GM12878 (cell line): Measurements from ENCODE around the gene TRIM63. TPM values are rescaled to one million over a fixed set of nuclear protein-coding genes. Genes with fewer than 3 reads are reported as not detected.

ENCODE experiments used
- ATAC-seq: fragments of 200-7000 bp; cut with Tn5 transposase; 3 replicates; pipeline ENCODE4 v1.9.1; 2020; ENCODE audit warnings: mild to moderate bottlenecking, moderate library complexity
- BruUV-seq: library from RNA; stranded (reverse); fragments of 400-500 nt; replicated peaks from 2 replicates; lab custom pipeline; 2021; lab: Mats Ljungman, UMichigan
- CTCF ChIA-PET: fragments of 300-600 bp; sonication (Branson Sonifier 250); formaldehyde crosslinking; extraction: SDS; loops from one replicate; lab custom pipeline; 2021; ENCODE audit warnings: inconsistent platforms; lab: Yijun Ruan, JAX
- POLR2A ChIA-PET: fragments of 350-600 bp; formaldehyde crosslinking; extraction: SDS; loops from one replicate; lab custom pipeline; 2021; ENCODE audit warnings: inconsistent platforms; lab: Charles Lee
- RAD21 ChIA-PET: fragments of 300-600 bp; sonication (Branson Sonifier 250); formaldehyde crosslinking; loops from one replicate; lab custom pipeline; 2023; ENCODE audit warnings: antibody characterized with exemption; ENCODE audit not compliant: unreplicated experiment; lab: Charles Lee
- SMC1A ChIA-PET: fragments of 300-600 bp; sonication (Branson Sonifier 250); formaldehyde crosslinking; loops from one replicate; lab custom pipeline; 2023; ENCODE audit not compliant: unreplicated experiment, uncharacterized antibody; lab: Charles Lee
- DNase-seq: peaks from one replicate; pipeline ENCODE4 v3.0.0-alpha.2; 2011; ENCODE audit warnings: low read depth, low spot score
- FAIRE-seq: peaks from 3 replicates; lab custom pipeline; 2011; peaks lifted over from hg19 to GRCh38; lab: Jason Lieb, UNC
- H2AFZ ChIP-seq: 2 replicates; pipeline ENCODE4 v1.6.0; 2011; ENCODE audit warnings: low read depth, low read length, control low read depth; ENCODE audit not compliant: control insufficient read depth
- H3K27ac ChIP-seq: 2 replicates; pipeline ENCODE4 v1.5.1; 2011; ENCODE audit warnings: control low read depth; ENCODE audit not compliant: control insufficient read depth, insufficient read depth
- H3K27me3 ChIP-seq, 2 experiments: replicated peaks in 1 of 2; 2 replicates each; pipeline versions ENCODE4 v1.6.0 to v1.6.1; 2011; ENCODE audit warnings: low read length in 1 of 2; ENCODE audit not compliant: control insufficient read depth in 2 of 2, insufficient read depth in 2 of 2
- H3K36me3 ChIP-seq, 2 experiments: 2 replicates each; pipeline ENCODE4 v1.5.1; 2011; ENCODE audit warnings: low read length in 1 of 2; ENCODE audit not compliant: control insufficient read depth in 2 of 2, insufficient read depth in 2 of 2
- H3K4me1 ChIP-seq: 2 replicates; pipeline ENCODE4 v1.6.1; 2011; ENCODE audit warnings: mild to moderate bottlenecking, low read length, moderate library complexity, mixed read lengths; ENCODE audit not compliant: control insufficient read depth, insufficient read depth
- H3K4me2 ChIP-seq: 2 replicates; pipeline ENCODE4 v1.6.0; 2011; ENCODE audit warnings: control low read depth; ENCODE audit not compliant: control insufficient read depth, insufficient read depth
- H3K4me3 ChIP-seq: fragments of 200-600 bp; sonication (generic); 2 replicates; pipeline ENCODE4 v1.5.1; 2016
- H3K79me2 ChIP-seq: 2 replicates; pipeline ENCODE4 v1.6.0; 2011; ENCODE audit warnings: low read length; ENCODE audit not compliant: control insufficient read depth, insufficient read depth
- H3K9ac ChIP-seq: 2 replicates; pipeline ENCODE4 v1.8.0; 2011; ENCODE audit warnings: low read length, control low read depth, mixed read lengths; ENCODE audit not compliant: control insufficient read depth, insufficient read depth
- H3K9me3 ChIP-seq: replicated peaks from 3 replicates; pipeline ENCODE4 v1.5.1; 2011; ENCODE audit warnings: mild to moderate bottlenecking, low read length; ENCODE audit not compliant: control insufficient read depth, insufficient read depth
- H4K20me1 ChIP-seq: 2 replicates; pipeline ENCODE4 v1.6.0; 2011; ENCODE audit not compliant: control insufficient read depth, insufficient read depth
- ATF3 ChIP-seq: IDR thresholded peaks from 2 replicates; pipeline ENCODE4 v1.6.1; 2011; ENCODE audit warnings: low read depth, mild to moderate bottlenecking, low read length, moderate library complexity, borderline replicate concordance; ENCODE audit errors: extremely low read depth
- CBFB ChIP-seq: IDR thresholded peaks from 2 replicates; pipeline ENCODE4 v1.6.1; 2016; ENCODE audit warnings: antibody characterized with exemption, low read depth
- CHD2 ChIP-seq: IDR thresholded peaks from 2 replicates; pipeline ENCODE4 v1.6.1; 2011; ENCODE audit warnings: low read depth, low read length, improper control_type of control experiment, borderline replicate concordance
- CHD4 ChIP-seq: fragments of 200-600 bp; sonication (generic); IDR thresholded peaks from 2 replicates; pipeline ENCODE4 v1.6.1; 2016; ENCODE audit warnings: mild to moderate bottlenecking
- EED ChIP-seq: sonication (generic); IDR thresholded peaks from 2 replicates; pipeline ENCODE4 v1.6.1; 2016; ENCODE audit warnings: antibody characterized with exemption, low read depth
- ESRRA ChIP-seq: IDR thresholded peaks from 2 replicates; pipeline ENCODE4 v1.6.1; 2012; ENCODE audit warnings: mild to moderate bottlenecking, low read length, improper control_type of control experiment
- GATAD2B ChIP-seq: fragments of 450-650 bp; conservative IDR thresholded peaks from 2 replicates; pipeline ENCODE4 v1.6.1; 2017; ENCODE audit warnings: low read depth, mild to moderate bottlenecking, moderate library complexity
- HDAC2 ChIP-seq: fragments of 200-600 bp; sonication (generic); IDR thresholded peaks from 2 replicates; pipeline ENCODE4 v1.6.1; 2017
- MTA3 ChIP-seq: IDR thresholded peaks from 2 replicates; pipeline ENCODE4 v1.6.1; 2012; ENCODE audit warnings: low read length, inconsistent platforms, borderline replicate concordance
- MXI1 ChIP-seq: fragments of 150-350 bp; IDR thresholded peaks from 2 replicates; pipeline ENCODE4 v1.6.1; 2011; ENCODE audit warnings: low read depth, mild to moderate bottlenecking, inconsistent platforms, low read length, improper control_type of control experiment
- NBN ChIP-seq: fragments of 450-650 bp; IDR thresholded peaks from 2 replicates; pipeline ENCODE4 v1.6.1; 2016
- NFIC ChIP-seq: IDR thresholded peaks from 2 replicates; pipeline ENCODE4 v1.6.1; 2012; ENCODE audit warnings: low read depth, mild to moderate bottlenecking, inconsistent platforms, low read length, moderate library complexity
- NFYA ChIP-seq: IDR thresholded peaks from 2 replicates; pipeline ENCODE4 v1.6.1; 2011; ENCODE audit warnings: low read depth, mild to moderate bottlenecking, low read length, improper control_type of control experiment, borderline replicate concordance
- PAX8 ChIP-seq: fragments of 450-650 bp; IDR thresholded peaks from 2 replicates; pipeline ENCODE4 v1.6.1; 2017; ENCODE audit warnings: mild to moderate bottlenecking, moderate library complexity
- RUNX3 ChIP-seq: IDR thresholded peaks from 2 replicates; pipeline ENCODE4 v1.6.1; 2012; ENCODE audit warnings: low read length, inconsistent platforms
- STAT1 ChIP-seq: fragments of 450-650 bp; conservative IDR thresholded peaks from 2 replicates; pipeline ENCODE4 v1.6.1; 2014; ENCODE audit warnings: antibody characterized with exemption, mild to moderate bottlenecking
- YY1 ChIP-seq: IDR thresholded peaks from 2 replicates; pipeline ENCODE4 v1.6.1; 2011; ENCODE audit warnings: low read depth, mild to moderate bottlenecking, low read length
- WGBS: methylation state at CpG from one replicate; pipeline ENCODE4 v1.1.6; 2016; ENCODE audit warnings: low lambda C conversion rate; ENCODE audit not compliant: insufficient replicate concordance, insufficient coverage; ENCODE audit errors: missing lambda C conversion rate; 5-methylcytosine and 5-hydroxymethylcytosine counted together
- in situ Hi-C: fragments of 300-500 bp; cut with MboI; formaldehyde crosslinking; loops from 9 replicates; pipeline ENCODE4 v1.14.3; 2018; ENCODE audit warnings: mixed read lengths
- intact Hi-C: fragments of 100-400 bp; cut with micrococcal nuclease; formaldehyde crosslinking; loops from one replicate; pipeline ENCODE4 v1.14.2; 2022; ENCODE audit not compliant: unreplicated experiment
- polyA plus RNA-seq, 11 experiments: library from polyadenylated mRNA; depleted of rRNA in 4 of 11; unstranded in 6 of 11; stranded (reverse) in 5 of 11; fragments of >200 nt; fragmentation: Nextera tagmentation in 4 of 11; fragmentation: Illumina TruSeq in 1 of 11; extraction: Ambion mirVana in 4 of 11; extraction: Trizol in 1 of 11; gene quantifications; 1 replicate in 1 of 11; 2 replicates in 10 of 11; pipeline versions ENCODE4 v1.2.1 to v1.2.3, GENCODE V29; 2011 to 2016; ENCODE audit warnings: inconsistent platforms in 2 of 11, missing spikeins in 2 of 11, low read depth in 1 of 11
- total RNA-seq, 4 experiments: library from RNA; depleted of rRNA in 3 of 4; stranded (reverse); fragments of >200 nt in 3 of 4; fragmentation: Illumina TruSeq in 1 of 4; extraction: Trizol in 1 of 4; gene quantifications; 2 replicates each; pipeline versions ENCODE4 v1.2.1 to v1.2.3, GENCODE V29; 2013 to 2021
- TF ChIP-seq, protein P1 (sequence below): fragments of 450-650 bp; IDR thresholded peaks from 2 replicates; pipeline ENCODE4 v1.6.1; 2017; ENCODE audit warnings: low read depth, mild to moderate bottlenecking, moderate library complexity
- TF ChIP-seq, protein P2 (sequence below): fragments of 450-650 bp; IDR thresholded peaks from 2 replicates; pipeline ENCODE4 v1.6.1; 2018; ENCODE audit warnings: mild to moderate bottlenecking, low read depth, moderate library complexity; ENCODE audit not compliant: partially characterized antibody
- TF ChIP-seq, protein P3 (sequence below): IDR thresholded peaks from 2 replicates; pipeline ENCODE4 v1.6.1; 2012; ENCODE audit warnings: low read depth, low read length, improper control_type of control experiment

TRIM63 gene
- total and polyA plus RNA-seq, 10 of the 15 experiments (the other 5 are each of a cell fraction or from before 2014, with no cell fraction given): not detected

DNA sequence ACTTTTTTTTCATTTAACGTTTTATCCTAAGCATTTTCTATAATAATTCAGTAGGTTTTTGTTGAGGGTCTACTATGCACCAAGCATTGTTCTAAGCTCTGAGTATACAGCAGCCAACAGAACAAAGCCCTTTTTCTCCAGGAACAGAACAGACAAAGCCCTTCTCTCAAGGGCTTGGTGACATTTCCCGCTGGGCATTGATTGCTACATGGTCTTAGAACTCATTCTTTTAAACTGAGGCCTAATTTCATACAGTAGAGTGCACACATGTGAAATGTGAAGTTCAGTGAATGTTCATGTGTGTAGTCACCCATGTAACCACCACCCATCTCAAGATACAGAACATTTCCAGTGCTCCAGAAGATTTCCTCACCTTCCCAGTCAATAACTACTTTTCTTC is 29.0 kb upstream of the TRIM63 start (continued):
- TF ChIP-seq ESRRA (no peak), NBN (no peak), CHD4 (no peak), MTA3 (no peak), RUNX3 (no peak), YY1 (no peak), STAT1 (no peak)

- H3K27ac ChIP-seq: no peak overlapping the region
- RAD21 ChIA-PET: no interaction called here
- WGBS: 42% methylated on average over 16 of the region's 17 CpGs
- POLR2A ChIA-PET: no interaction called here
- H2AFZ ChIP-seq: no peak overlapping the region
- CTCF ChIA-PET: no interaction called here
- no peak overlapping the region for H3K4me2 ChIP-seq
- no peaks in the 10 kb centered on the region for H4K20me1 ChIP-seq
- BruUV-seq: no TSS peak
- H3K27me3 ChIP-seq: peaks cover 2 to 7% of the 10 kb centered on the region in 2 experiments; a peak in 2 of 4 replicates
- H3K4me1 ChIP-seq: no peaks in the 10 kb centered on the region
- FAIRE-seq (no peak), DNase-seq (no peak), ATAC-seq (no peak)
- in situ Hi-C loops: no loop called here
- intact Hi-C loops: no loop called here
- no peaks in the 10 kb centered on the region for H3K36me3 ChIP-seq
- SMC1A ChIA-PET: no interaction called here
- no peaks in the 10 kb centered on the region for H3K9me3 ChIP-seq
- no peaks in the 10 kb centered on the region for H3K79me2 ChIP-seq
- H3K4me3 ChIP-seq: no peak overlapping the region
- H3K9ac ChIP-seq: no peak overlapping the region
- TF ChIP-seq EED (no peak), NFIC (no peak), CHD4 (no peak), HDAC2 (no peak), NFYA (no peak), PAX8 (no peak), CBFB (no peak), MXI1 (no peak), CHD2 (no peak), ATF3 (no peak), GATAD2B (no peak)
- TF ChIP-seq, protein P1, sequence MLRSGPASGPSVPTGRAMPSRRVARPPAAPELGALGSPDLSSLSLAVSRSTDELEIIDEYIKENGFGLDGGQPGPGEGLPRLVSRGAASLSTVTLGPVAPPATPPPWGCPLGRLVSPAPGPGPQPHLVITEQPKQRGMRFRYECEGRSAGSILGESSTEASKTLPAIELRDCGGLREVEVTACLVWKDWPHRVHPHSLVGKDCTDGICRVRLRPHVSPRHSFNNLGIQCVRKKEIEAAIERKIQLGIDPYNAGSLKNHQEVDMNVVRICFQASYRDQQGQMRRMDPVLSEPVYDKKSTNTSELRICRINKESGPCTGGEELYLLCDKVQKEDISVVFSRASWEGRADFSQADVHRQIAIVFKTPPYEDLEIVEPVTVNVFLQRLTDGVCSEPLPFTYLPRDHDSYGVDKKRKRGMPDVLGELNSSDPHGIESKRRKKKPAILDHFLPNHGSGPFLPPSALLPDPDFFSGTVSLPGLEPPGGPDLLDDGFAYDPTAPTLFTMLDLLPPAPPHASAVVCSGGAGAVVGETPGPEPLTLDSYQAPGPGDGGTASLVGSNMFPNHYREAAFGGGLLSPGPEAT: no peak
- TF ChIP-seq, protein P2, sequence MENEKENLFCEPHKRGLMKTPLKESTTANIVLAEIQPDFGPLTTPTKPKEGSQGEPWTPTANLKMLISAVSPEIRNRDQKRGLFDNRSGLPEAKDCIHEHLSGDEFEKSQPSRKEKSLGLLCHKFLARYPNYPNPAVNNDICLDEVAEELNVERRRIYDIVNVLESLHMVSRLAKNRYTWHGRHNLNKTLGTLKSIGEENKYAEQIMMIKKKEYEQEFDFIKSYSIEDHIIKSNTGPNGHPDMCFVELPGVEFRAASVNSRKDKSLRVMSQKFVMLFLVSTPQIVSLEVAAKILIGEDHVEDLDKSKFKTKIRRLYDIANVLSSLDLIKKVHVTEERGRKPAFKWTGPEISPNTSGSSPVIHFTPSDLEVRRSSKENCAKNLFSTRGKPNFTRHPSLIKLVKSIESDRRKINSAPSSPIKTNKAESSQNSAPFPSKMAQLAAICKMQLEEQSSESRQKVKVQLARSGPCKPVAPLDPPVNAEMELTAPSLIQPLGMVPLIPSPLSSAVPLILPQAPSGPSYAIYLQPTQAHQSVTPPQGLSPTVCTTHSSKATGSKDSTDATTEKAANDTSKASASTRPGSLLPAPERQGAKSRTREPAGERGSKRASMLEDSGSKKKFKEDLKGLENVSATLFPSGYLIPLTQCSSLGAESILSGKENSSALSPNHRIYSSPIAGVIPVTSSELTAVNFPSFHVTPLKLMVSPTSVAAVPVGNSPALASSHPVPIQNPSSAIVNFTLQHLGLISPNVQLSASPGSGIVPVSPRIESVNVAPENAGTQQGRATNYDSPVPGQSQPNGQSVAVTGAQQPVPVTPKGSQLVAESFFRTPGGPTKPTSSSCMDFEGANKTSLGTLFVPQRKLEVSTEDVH: no peak
- TF ChIP-seq, protein P3, sequence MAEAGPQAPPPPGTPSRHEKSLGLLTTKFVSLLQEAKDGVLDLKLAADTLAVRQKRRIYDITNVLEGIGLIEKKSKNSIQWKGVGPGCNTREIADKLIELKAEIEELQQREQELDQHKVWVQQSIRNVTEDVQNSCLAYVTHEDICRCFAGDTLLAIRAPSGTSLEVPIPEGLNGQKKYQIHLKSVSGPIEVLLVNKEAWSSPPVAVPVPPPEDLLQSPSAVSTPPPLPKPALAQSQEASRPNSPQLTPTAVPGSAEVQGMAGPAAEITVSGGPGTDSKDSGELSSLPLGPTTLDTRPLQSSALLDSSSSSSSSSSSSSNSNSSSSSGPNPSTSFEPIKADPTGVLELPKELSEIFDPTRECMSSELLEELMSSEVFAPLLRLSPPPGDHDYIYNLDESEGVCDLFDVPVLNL: no peak
Measured at GRCh38 chr1:26094677-26095383, 27.4 kb upstream of the TRIM63 start.
